DND-41 (cell line): ENCODE measurements around the gene MACROD1.

Experiments used
- CTCF ChIP-seq: IDR thresholded peaks from 2 replicates; pipeline ENCODE4 v1.5.1; 2012; ENCODE audit warnings: borderline replicate concordance, low read length, moderate library complexity, mild to moderate bottlenecking; ENCODE audit not compliant: poor library complexity, severe bottlenecking; ENCODE audit errors: extremely low read depth
- EZH2 ChIP-seq: IDR thresholded peaks from 3 replicates; pipeline ENCODE4 v1.6.1; 2012; ENCODE audit warnings: borderline replicate concordance, low read depth, mild to moderate bottlenecking, moderate library complexity, low read length, inconsistent platforms; ENCODE audit not compliant: severe bottlenecking

GRCh38 chr11:64138398-64138797, 27.5 kb downstream of the MACROD1 start:
- no peak for TF ChIP-seq EZH2
- TF ChIP-seq CTCF = no peak
